Neural crest cell (in vitro differentiated cells): ENCODE results near the gene ACAN. TPM values are rescaled to one million over a fixed set of nuclear protein-coding genes. Genes with fewer than 3 reads are reported as not detected.
A peak's percentile ranks its signal among the peaks of the same experiment; 100 is the strongest.

Source experiments
- DNase-seq: peaks from one replicate; pipeline ENCODE4 v3.0.0; 2021; ENCODE audit warnings: low read depth, mixed read lengths, low spot score
- H3K27ac Mint-ChIP-seq: one replicate; pipeline ENCODE4 v1.8.0; 2021; ENCODE audit warnings: mild to moderate bottlenecking, mixed read lengths; ENCODE audit not compliant: unreplicated experiment
- H3K27me3 Mint-ChIP-seq: 2 replicates; pipeline ENCODE4 v1.8.0; 2021; ENCODE audit warnings: low read depth, mild to moderate bottlenecking, mixed read lengths
- H3K36me3 Mint-ChIP-seq: 2 replicates; pipeline ENCODE4 v1.8.0; 2021; ENCODE audit warnings: low read depth, mild to moderate bottlenecking, mixed read lengths
- H3K4me1 Mint-ChIP-seq: 2 replicates; pipeline ENCODE4 v1.8.0; 2021; ENCODE audit warnings: mixed read lengths
- H3K4me3 Mint-ChIP-seq: one replicate; pipeline ENCODE4 v1.8.0; 2021; ENCODE audit warnings: mild to moderate bottlenecking, mixed read lengths
- H3K9me3 Mint-ChIP-seq: 2 replicates; pipeline ENCODE4 v1.8.0; 2021; ENCODE audit warnings: mixed read lengths
- CTCF ChIP-seq: fragments of 200-600 bp; sonication (generic); conservative IDR thresholded peaks from 2 replicates; pipeline ENCODE4 v1.5.0; 2021; ENCODE audit warnings: antibody characterized with exemption, mild to moderate bottlenecking
- total RNA-seq: library from RNA; stranded (reverse); gene quantifications from 2 replicates; pipeline ENCODE4 v1.2.1, GENCODE V29; 2021

The ACAN gene
- total RNA-seq, 1 donor from 2014 or later: 0.54 TPM

DNA sequence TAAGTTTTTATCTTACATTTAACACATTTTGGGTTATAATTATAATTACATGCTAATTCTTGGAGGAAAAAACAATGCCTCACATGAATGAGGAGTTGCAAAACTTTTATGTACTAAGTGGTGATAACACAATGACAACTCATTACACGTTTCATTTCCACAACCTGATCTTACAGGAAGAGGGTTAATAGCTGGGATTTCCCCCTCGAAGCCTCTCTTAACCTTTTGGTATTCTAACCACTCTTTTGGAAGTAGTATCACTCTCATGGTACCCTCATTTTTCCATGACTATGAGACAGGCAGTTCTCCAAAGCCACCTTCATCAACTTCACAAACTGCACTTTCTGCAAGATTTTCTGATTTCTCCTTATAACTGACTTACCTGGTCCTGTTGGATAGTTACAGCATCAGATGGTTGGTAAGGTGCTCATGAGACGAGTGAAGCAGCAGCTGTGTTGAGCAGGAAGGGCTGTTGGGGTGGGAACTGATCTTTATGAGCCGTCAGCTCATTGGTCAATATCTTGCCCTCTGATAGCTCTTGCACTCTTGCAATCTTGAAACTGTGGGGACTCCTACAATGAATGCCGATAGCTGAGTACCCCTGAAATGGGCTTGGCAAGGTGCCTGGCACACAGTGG lies 41.6 kb downstream of the ACAN start:
- H3K27ac Mint-ChIP-seq: no peak overlapping the region
- H3K27me3 Mint-ChIP-seq: no peaks in the 10 kb centered on the region
- no peaks in the 10 kb centered on the region for H3K9me3 Mint-ChIP-seq
- H3K36me3 Mint-ChIP-seq: no peaks in the 10 kb centered on the region
- no peak for DNase-seq
- H3K4me3 Mint-ChIP-seq: no peak overlapping the region
- H3K4me1 Mint-ChIP-seq: no peaks in the 10 kb centered on the region
- no peak for TF ChIP-seq CTCF

GRCh38 chr15:88845616-88846015 lies 42.4 kb downstream of the ACAN start:
- Mint-ChIP-seq H3K36me3 (no peaks in the 10 kb centered on the region), H3K27me3 (no peaks in the 10 kb centered on the region), H3K4me1 (no peaks in the 10 kb centered on the region), H3K27ac (no peak overlapping the region), H3K4me3 (no peak overlapping the region), H3K9me3 (no peaks in the 10 kb centered on the region)
- no peak for DNase-seq
- no peak for TF ChIP-seq CTCF

- Mint-ChIP-seq H3K27ac (peak overlapping the region; percentile 50), H3K27me3 (no peaks in the 10 kb centered on the region), H3K9me3 (no peaks in the 10 kb centered on the region), H3K4me3 (no peak overlapping the region), H3K36me3 (no peaks in the 10 kb centered on the region), H3K4me1 (no peaks in the 10 kb centered on the region)
- no peak for TF ChIP-seq CTCF
- no peak for DNase-seq
These were observed 43.9 kb downstream of the ACAN start for GRCh38 chr15:88847144-88847543.

DNA sequence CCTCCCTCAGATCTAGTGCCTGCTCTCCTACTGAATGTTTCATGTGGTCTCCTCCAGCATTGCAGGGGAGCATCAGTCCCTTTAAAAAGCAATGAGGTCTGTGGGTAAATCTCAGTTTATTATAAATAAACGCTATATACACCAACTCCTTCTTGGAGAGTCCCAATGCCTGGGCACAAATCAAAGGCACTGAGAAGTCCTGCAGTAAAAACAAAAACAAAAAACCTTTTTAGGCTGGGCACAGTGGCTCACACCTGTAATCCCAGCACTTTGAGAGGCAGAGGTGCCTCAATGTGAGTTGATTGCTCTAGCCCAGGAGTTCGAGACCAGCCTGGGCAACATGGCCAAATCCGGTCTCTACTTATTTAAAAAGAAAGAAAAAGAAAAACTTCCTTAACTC lies 45.0 kb downstream of the ACAN start:
- no peak for TF ChIP-seq CTCF
- DNase-seq: no peak
- Mint-ChIP-seq H3K4me1 (no peaks in the 10 kb centered on the region), H3K4me3 (no peak overlapping the region), H3K9me3 (no peaks in the 10 kb centered on the region), H3K27ac (no peak overlapping the region), H3K36me3 (no peaks in the 10 kb centered on the region), H3K27me3 (no peaks in the 10 kb centered on the region)

DNA sequence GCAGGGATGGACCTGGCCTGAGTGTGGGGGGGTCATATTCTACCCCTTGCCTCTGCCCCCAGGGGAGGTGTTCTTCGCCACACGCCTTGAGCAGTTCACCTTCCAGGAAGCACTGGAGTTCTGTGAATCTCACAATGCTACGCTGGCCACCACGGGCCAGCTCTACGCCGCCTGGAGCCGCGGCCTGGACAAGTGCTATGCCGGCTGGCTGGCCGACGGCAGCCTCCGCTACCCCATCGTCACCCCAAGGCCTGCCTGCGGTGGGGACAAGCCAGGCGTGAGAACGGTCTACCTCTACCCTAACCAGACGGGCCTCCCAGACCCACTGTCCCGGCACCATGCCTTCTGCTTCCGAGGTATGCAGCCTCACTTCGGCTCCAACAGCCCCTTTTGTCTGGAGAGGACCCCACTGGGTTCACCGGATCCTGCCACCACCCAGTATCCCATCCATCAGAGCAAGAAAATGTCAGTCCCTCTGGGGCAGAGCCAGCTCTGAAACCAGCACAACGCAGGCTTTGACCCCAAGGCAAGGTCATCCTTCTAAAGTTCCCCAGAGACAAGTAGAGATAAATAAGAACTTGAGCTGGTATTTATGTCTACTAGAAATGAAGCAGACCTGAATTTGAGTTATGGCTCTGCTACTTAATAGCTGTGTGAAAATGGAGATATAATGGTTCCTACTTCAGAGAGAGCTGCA lies 46.3 kb downstream of the ACAN start:
- H3K36me3 Mint-ChIP-seq: no peaks in the 10 kb centered on the region
- H3K27me3 Mint-ChIP-seq: peaks cover under 1% of the 10 kb centered on the region
- no peak for DNase-seq
- H3K9me3 Mint-ChIP-seq: no peaks in the 10 kb centered on the region
- TF ChIP-seq CTCF: no peak
- H3K4me1 Mint-ChIP-seq: no peaks in the 10 kb centered on the region
- no peak overlapping the region for H3K27ac Mint-ChIP-seq
- H3K4me3 Mint-ChIP-seq: no peak overlapping the region
